UCSD-AML1 (cell line): ENCODE data around the gene WDR45B.
A peak's percentile ranks its signal among the peaks of the same experiment; 100 is the strongest.

ENCODE experiments used
- DNase-seq: peaks from one replicate; lab custom pipeline; 2025; ENCODE audit not compliant: unreplicated experiment; lab: John Stamatoyannopoulos, UW

The WDR45B gene

GRCh38 chr17:82601447-82602000 lies 46.7 kb downstream of the WDR45B start:
- no peak for DNase-seq

GRCh38 chr17:82600731-82601446 lies 47.4 kb downstream of the WDR45B start:
- no peak for DNase-seq

- DNase-seq, result no peak
Measured at GRCh38 chr17:82599674-82600661, 48.3 kb downstream of the WDR45B start.

DNA sequence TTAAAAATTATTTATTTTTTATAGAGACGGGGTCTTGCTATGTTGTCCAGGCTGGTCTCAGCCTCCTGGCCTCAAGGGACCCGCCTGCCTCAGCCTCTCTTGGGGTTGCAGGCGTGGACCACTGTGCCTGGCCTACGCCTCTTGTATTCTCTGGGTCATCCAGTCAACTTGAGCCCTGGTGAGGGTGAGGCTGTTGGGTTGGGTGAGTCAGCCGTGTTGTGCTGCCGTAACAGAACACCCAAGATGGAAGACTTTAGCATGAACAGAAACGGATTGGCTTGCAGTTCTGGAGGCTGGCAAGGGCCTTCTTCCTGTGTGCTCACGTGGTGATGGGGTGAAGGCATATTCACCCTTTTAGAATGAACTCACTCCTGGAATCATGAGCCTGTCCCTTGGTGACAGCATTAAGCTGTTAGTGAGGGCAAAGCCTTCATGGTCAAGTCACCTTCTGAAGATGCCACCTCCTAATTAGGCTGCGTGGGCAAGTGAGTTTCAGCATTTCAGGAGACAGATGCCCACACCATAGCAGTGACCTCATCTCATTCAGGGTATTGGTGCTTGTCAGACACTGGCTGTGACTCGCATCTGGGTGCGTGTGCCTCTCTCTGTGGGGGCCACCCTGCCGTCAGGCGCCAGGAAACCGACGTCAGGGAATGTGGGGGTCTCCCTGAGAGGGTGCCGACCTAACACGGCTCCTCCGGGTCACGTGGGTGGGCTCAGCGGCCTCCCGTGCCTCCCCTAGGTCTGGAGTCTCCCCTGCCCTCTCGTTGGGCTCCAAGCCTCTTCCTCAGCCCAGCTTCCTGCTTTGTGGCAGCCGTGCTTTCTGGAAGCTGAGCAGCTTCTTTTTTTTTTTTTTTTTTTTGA lies 49.8 kb downstream of the WDR45B start:
- DNase-seq, result peak; percentile 45

DNA sequence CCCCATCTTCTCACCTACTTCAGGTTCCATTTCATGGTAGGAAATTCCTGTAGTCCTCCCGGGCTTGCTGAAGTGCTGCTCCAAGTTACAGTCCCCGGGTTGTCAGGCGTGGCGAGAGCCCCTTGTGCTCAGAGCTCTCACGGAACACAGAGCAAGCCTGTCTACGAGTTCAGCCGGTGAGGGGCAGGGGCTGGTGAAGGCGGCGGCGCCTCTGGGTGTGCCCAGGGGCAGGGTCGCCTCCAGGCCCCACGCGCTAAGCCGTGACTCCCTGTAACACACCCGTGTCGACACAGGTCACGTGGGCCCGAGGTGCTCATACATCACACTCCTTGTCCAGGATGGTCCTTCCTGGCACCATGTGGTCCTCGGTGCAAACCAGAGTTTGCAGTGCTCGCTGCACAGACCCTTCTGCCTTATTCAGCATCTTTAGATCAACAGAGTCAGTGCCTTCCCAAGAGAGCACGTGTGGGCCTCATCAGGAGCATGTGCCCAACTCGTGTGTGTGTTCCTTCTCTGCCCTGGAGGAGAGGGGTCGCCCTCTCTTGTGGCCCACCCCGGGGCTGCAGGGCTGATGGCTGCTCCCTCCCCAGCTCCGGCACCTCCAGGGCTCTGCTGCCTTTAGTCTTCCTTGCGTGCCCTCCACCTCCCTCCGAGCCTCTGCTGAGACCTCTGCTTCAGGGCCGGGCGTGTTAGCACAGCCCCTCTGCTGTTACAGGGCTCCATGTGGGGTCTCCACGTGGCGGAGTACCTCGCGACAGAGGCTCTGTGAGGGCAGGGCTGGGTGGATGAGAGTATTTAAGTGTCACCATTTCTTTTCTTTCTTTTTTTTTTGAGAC lies 51.2 kb downstream of the WDR45B start:
- DNase-seq, result no peak

DNA sequence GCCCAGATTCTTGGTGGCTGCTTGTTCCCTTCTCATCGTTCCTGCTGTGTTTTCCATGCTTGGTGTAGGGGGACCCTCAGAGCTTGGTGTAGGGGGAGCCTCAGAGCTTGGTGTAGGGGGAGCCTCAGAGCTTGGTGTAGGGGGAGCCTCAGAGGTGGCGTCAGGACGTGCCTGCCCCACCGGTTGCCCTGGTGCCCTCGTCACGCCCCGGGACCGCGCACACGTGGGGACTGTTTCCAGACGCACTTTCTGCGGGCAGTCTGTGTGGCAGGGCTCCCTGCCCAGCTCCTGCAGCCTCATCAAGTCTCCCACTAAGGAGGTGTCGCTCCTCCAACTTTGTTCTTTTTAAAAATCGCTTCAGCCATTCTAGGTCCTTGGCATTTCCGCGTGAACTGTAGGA lies 51.9 kb downstream of the WDR45B start:
- DNase-seq, result no peak

DNA sequence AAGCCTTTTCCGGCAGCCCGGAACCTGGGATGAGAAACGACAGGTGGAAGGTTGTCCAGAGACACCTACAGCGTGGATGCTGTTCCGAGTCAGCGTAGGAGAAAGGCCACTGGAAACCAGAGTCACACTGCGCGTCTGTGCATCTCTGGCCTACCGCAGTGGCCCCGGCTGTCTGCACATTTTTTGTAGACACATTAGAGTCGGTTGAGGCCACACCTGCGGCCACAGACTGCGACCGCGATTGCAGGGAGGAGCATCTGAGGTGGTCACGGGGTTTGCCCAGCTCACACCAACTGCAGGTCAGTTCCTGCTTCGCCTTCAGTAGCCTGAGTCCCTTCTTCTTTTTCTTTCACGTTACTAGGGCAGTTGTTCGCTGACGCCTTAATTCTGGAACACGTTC lies 52.4 kb downstream of the WDR45B start:
- no peak for DNase-seq

GRCh38 chr17:82594571-82594970 lies 53.7 kb downstream of the WDR45B start:
- no peak for DNase-seq

GRCh38 chr17:82593590-82594087 lies 54.6 kb downstream of the WDR45B start:
- no peak for DNase-seq

DNA sequence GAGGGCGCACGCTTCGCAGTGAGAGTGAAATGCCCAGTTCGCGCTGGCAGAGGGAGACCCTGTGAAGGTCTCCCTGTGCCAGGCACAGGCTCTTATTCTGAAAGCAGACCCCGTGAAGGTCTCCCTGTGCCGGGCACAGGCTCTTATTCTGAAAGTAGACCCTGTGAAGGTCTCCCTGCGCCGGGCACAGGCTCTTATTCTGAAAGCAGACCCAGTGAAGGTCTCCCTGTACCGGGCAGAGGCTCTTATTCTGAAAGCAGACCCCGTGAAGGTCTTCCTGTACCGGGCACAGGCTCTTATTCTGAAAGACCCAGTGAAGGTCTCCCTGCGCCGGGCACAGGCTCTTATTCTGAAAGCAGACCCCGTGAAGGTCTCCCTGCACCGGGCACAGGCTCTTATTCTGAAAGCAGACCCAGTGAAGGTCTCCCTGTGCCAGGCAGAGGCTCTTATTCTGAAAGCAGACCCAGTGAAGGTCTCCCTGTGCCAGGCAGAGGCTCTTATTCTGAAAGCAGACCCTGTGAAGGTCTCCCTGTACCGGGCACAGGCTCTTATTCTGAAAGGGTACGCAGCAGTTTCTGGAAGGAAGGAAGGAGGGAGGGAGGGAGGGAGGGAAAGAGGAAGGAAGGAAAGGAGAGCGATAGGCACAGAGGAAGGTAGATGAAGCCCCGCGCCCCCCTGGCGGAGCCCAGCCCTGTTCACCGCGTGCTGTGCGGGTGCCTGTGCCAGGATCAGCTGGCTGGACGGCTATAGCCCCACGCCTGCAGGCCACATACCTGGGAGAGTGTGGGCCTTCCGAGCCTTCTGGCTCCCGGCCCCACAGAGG lies 55.3 kb downstream of the WDR45B start:
- DNase-seq, result peak; percentile 76

GRCh38 chr17:82592289-82592766 lies 55.9 kb downstream of the WDR45B start:
- DNase-seq, result no peak

GRCh38 chr17:82590881-82591539 lies 57.2 kb downstream of the WDR45B start:
- DNase-seq, result no peak

- no peak for DNase-seq
Measured at GRCh38 chr17:82590216-82590615, 58.0 kb downstream of the WDR45B start.

DNA sequence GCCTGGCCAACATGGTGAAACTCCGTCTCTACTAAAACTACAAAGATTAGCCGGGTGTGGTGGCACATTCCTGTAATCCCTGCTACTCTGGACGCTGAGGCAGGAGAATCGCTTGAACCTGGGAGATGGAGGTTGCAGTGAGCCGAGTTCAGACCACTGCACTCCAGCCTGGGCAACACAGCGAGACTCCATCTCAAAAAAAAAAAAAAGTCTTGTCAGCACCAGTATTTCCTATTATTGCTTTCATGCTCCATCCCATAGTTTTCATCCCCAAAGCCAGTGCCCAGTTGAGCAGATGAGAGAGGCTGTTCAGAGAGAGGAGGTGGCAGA lies 58.4 kb downstream of the WDR45B start:
- DNase-seq, result no peak

DNA sequence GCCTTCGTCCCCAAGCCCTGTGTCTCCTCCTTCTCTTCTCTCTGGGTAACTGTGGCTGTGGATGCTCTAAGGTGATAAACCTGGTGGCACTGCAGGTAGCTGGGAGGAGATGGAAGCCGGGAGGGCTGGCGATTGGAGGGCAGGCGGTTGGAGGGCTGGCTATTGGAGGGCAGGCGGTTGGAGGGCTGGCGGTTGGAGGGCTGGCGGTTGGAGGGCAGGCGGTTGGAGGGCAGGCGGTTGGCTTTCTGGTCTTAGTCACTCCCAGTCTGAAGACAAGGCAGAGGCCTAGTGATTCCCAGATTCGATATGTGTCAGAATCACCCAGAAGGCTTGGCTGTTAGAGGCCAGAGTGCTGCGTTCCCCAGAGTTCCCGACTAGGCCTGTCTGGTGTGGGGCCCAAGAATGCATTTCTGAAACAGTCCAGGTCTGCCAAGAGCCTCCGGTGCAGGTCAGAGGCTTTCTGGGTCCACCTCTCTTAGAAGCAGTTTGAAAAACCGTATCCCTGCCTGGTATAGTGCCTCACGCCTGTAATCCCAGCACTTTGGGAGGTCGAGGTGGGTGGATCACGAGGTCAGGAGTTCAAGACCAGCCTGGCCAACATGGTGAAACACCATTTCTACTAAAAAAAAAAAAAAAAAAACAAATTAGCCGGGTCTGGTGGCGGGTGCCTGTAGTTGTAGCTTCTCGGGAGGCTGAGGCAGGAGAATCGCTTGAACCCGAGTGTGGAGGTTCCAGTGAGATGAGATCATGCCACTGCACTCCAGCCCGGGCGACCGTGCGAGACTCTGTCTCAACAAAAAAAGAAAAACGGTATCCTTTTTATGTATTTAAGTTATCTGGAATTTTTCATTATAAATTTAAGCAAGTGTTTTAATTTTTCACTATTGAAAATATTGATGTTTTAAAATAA lies 59.7 kb downstream of the WDR45B start:
- no peak for DNase-seq

DNA sequence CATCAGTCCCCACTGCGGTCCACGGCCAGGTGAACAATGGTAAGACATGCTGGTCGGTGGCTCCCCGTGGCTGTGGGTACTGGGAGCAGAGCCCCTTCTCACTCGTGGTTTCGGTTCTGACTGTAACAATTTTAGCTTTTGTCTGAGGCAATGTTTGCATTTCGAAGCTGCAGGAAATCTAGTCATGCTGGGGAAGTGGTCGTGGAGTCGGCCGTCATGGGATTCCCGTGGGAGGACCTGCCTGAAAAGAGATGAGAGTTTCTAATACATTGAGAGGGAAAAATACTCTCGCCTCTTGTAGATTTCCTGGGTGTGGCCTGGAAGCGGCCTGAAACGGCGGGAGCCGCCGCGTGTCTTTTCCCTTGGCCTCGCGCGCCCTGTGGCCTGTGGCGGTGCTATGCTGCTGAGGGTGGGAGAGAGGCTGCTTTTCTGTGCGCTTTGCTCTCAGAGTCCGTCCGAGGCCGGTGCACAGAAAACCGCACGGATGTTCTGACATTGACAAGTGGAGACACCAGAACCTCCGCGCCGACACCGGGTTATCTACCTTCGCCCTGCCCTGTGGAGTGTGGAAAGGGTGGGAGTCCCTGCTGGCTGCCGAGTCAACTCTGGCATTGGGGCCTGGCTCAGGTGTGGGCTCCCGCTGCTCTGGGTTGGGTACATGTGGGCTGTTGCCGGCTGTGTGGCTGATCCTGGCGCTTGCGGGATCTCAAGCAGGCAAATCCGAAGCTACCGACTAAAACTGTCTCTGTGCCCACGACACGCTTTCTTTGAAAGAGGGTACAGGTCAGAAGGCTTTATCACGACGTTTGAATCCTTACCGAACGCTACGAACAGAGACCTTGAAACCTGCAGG lies 60.8 kb downstream of the WDR45B start:
- DNase-seq, result peak; percentile 68
